Measurements from ENCODE around the gene FAM184A. TPM values are rescaled to one million over a fixed set of nuclear protein-coding genes. Genes with fewer than 3 reads are reported as not detected.

FAM184A gene
- total RNA-seq, 2 experiments from 2014 or later, result 3.7 to 6.0 TPM

DNA sequence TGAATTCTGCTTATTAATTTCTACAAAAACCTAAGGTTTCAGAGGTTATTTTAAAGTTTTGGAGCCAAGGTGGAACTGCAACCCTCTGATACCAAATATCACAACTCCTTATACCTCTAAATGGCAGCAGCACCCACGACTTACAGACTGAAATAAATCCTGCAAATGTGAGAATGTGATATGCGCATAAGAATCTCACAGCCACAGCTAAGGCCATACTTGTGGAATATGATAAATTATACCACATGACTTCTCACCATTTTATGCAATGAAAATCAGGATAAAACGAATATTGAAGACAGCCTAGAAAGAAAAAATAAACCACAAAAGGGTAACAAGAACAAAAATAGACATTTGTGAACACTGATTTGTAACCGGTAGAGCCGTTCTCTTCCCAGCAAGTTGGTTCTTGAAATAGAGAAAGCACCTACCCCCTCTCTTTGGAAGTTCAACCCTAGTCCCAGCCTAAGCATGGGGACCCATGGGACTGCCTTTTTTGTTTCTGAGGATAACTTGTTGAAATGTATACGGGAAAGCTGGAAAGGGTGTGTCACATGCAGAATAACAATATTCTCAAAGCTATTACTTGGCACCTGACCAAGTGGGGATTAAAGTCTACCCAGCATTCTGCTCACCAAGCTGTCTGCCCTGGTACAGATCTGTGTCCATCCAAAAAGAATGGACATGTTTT is 96.4 kb downstream of the FAM184A start:
- CTCF ChIA-PET, result no interaction called here
- peaks cover 8% of the 10 kb centered on the region for H3K36me3 Mint-ChIP-seq

DNA sequence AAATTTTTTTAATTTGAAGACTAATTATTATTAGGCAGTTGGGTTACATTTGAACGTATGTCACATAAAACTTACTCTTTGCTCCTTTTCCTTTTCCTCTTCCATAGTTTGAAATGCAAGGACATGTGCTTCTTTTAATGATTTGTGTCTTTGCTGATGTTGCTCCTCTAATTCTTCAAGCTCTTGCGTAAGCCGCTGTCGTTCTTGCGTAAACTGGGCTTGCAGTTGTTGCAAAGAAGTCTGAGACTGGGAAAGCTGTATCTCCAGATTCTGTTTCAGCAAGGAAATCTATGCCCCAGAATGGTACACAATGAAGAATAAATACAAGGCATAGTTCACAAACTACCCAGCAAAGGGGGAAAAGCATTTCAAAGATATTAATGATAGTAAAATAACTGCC is 98.4 kb downstream of the FAM184A start:
- no peak for DNase-seq
- H3K4me1 Mint-ChIP-seq, result peaks cover 7% of the 10 kb centered on the region
- ATAC-seq, result no peak
- H3K27me3 Mint-ChIP-seq, result no peaks in the 10 kb centered on the region
- no peaks in the 10 kb centered on the region for H3K9me3 Mint-ChIP-seq (ENCODE audit: low read depth)
- CTCF ChIA-PET, result no interaction called here
- H3K4me3 Mint-ChIP-seq, result no peak overlapping the region
- H3K27ac Mint-ChIP-seq, result no peak overlapping the region
- H3K36me3 Mint-ChIP-seq, result peaks cover 8% of the 10 kb centered on the region

More for the DNA sequence above, 96.4 kb downstream of the FAM184A start:
- no peak overlapping the region for H3K27ac Mint-ChIP-seq
- peaks cover 9% of the 10 kb centered on the region for H3K4me1 Mint-ChIP-seq
- H3K4me3 Mint-ChIP-seq, result no peak overlapping the region
- DNase-seq (no peak), ATAC-seq (no peak)
- no peaks in the 10 kb centered on the region for H3K27me3 Mint-ChIP-seq
- H3K9me3 Mint-ChIP-seq (ENCODE audit: low read depth), result no peaks in the 10 kb centered on the region

DNA sequence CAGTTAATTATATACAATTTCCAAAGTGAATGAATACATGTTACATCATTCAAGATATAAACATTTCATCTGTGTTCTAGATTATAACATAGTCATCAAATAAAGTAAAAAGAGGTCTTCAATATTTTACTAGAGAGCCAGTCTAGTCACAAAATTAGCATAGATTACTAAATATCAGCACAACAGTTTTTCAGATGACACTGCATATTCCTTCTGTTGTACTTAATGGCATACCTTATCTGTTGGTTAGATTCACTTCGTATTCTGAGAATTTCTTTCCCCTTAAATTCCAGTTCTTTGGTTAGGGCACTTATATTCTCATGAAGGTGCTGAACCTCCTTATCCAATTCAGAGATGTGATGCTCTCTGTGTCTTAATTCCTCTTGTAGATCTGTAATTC is 103.7 kb downstream of the FAM184A start:
- ATAC-seq (no peak), DNase-seq (no peak)
- CTCF ChIA-PET, result interaction anchor here (1.9 to 2.4 kb wide), 2 partner anchors 136 kb away, joined by 7 to 8 read pairs; no protein-coding TSS in a partner anchor
- peaks cover 7% of the 10 kb centered on the region for H3K36me3 Mint-ChIP-seq
- H3K4me3 Mint-ChIP-seq, result no peak overlapping the region
- no peaks in the 10 kb centered on the region for H3K27me3 Mint-ChIP-seq
- H3K4me1 Mint-ChIP-seq, result no peaks in the 10 kb centered on the region
- no peak overlapping the region for H3K27ac Mint-ChIP-seq
- H3K9me3 Mint-ChIP-seq (ENCODE audit: low read depth), result no peaks in the 10 kb centered on the region

DNA sequence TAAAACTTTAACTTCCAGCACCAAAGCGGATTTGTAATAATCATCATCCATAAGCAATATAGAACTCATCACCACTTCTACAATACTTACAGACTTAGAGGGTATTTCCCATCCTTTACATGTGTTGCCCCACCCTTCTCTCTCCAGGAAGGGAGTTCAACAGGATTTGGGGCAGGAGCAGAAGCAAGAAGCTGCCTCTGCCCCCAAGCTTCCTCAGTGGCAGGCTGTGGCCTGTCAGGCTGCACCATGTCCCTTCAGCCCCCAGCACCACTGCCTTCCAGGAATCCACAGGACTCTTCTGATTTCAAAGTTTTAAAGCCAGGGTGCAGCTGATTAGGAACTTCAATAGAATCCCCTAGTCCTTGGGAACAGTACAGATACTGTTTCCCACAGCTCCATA is 106.8 kb downstream of the FAM184A start:
- CTCF ChIA-PET, result interaction anchor here (0.6 to 1.6 kb wide), 6 partner anchors 8 to 139 kb away, joined by 3 to 4 read pairs (median 3); no protein-coding TSS in a partner anchor
- Mint-ChIP-seq H3K9me3 (ENCODE audit: low read depth) (no peaks in the 10 kb centered on the region), H3K4me1 (no peaks in the 10 kb centered on the region), H3K4me3 (no peak overlapping the region), H3K27me3 (no peaks in the 10 kb centered on the region), H3K36me3 (no peaks in the 10 kb centered on the region), H3K27ac (no peak overlapping the region)
- ATAC-seq, result no peak
- no peak for DNase-seq

DNA sequence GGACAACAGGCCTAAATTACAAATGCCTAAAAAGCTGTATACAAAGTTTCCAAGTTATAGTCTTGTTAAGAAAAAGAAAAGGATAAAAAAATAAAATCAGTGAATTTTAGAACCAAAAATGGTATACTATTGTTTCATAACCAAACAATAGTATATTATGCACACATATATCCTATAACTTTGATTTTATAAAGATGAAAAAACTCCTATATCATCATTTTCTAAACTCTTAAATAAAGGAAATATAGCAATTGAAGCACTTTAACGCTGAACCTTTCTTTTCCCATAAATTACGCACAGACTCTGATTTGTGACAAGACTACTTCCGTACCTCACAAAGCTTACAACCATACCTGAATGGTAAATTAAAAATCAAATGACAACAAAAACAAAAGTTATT is 107.6 kb downstream of the FAM184A start:
- CTCF ChIA-PET, result interaction anchor here (1.6 to 2.8 kb wide), 2 partner anchors 11 to 116 kb away, joined by 3 to 7 read pairs; no protein-coding TSS in a partner anchor
- no peak for ATAC-seq
- no peaks in the 10 kb centered on the region for H3K27me3 Mint-ChIP-seq

DNA sequence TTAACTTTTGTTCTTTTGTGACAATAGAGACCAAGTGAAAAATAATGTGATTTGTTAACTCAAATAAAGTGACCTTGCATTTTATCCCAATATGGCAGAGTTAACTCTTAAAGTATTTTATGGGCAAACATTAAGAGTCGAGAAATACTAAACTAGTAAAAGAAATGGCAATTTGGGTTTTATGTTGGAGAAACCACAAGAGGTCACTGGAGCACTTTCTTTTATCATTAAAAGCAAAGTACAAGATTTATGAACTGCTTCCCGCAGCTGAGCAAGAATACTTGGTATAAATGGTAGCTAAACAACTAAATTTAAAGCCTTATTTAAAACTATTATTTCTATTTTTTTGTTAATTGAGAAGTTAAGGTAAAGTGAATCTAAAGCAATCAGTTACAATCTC is 110.0 kb downstream of the FAM184A start:
- H3K4me1 Mint-ChIP-seq, result no peaks in the 10 kb centered on the region
- H3K4me3 Mint-ChIP-seq, result no peak overlapping the region
- no peak for ATAC-seq
- H3K36me3 Mint-ChIP-seq, result no peaks in the 10 kb centered on the region
- CTCF ChIA-PET, result interaction anchor here (0.9 to 2.8 kb wide), 3 partner anchors 9 to 142 kb away, joined by 3 to 10 read pairs (median 7); no protein-coding TSS in a partner anchor
- H3K27ac Mint-ChIP-seq, result no peak overlapping the region
- H3K9me3 Mint-ChIP-seq (ENCODE audit: low read depth), result no peaks in the 10 kb centered on the region
- no peaks in the 10 kb centered on the region for H3K27me3 Mint-ChIP-seq
- no peak for DNase-seq

More for the DNA sequence above, 107.6 kb downstream of the FAM184A start:
- Mint-ChIP-seq H3K4me1 (no peaks in the 10 kb centered on the region), H3K9me3 (ENCODE audit: low read depth) (no peaks in the 10 kb centered on the region), H3K4me3 (no peak overlapping the region), H3K27ac (no peak overlapping the region), H3K36me3 (no peaks in the 10 kb centered on the region)
- no peak for DNase-seq

DNA sequence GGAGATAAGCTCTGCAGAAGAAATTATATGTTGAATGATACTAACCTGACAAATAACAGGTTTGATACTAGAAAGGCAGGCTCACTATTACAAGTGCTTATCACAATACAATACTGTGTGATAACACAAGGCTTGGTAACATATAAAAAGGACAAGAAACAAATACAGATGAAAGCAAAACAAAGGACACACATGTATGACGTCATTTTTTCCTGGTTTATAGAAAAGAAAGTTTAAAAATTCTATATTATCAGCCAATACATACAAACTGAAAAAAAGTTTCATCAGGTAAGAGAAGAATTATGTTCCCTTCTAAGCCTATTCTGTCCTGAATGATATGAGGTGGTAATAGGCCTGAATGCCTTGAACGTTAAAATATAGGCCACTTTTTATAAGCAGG is 111.2 kb downstream of the FAM184A start:
- Mint-ChIP-seq H3K27ac (no peak overlapping the region), H3K4me1 (no peaks in the 10 kb centered on the region), H3K27me3 (no peaks in the 10 kb centered on the region), H3K36me3 (no peaks in the 10 kb centered on the region), H3K9me3 (ENCODE audit: low read depth) (no peaks in the 10 kb centered on the region), H3K4me3 (no peak overlapping the region)
- CTCF ChIA-PET, result interaction anchor here (0.9 to 2.2 kb wide), 2 partner anchors 8 to 143 kb away, joined by 3 to 10 read pairs; no protein-coding TSS in a partner anchor
- no peak for ATAC-seq
- no peak for DNase-seq

DNA sequence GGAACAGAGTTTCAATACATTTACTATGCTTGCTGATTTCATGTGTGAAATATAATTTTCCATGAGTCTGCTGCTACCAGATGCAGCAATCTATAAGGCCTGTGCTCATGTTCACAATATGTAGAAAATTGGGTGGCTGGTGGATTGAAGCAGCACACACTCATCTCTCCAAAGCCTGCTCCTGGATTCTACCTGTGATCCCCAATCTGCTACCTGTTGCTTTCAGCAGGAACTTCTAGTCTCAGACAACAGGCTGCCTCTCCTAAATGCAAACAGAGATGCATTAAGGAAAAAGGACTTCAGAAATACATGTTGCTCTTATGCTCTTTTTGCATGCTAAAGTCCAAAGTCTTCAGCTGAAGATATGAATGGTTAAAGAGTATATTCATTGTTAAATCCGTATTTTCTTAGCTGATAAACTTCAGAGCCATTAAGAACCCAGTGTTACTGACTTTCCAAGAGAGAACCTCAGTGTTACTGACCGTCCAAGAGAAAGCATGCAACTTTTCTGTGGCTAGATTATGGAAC is 112.6 kb downstream of the FAM184A start:
- Mint-ChIP-seq H3K4me3 (no peak overlapping the region), H3K9me3 (ENCODE audit: low read depth) (no peaks in the 10 kb centered on the region), H3K4me1 (no peaks in the 10 kb centered on the region), H3K27ac (no peak overlapping the region), H3K27me3 (no peaks in the 10 kb centered on the region), H3K36me3 (no peaks in the 10 kb centered on the region)
- DNase-seq (no peak), ATAC-seq (no peak)
- CTCF ChIA-PET, result interaction anchor here (4.8 kb wide), 1 partner anchor 145 kb away, joined by 34 read pairs; no protein-coding TSS in a partner anchor

DNA sequence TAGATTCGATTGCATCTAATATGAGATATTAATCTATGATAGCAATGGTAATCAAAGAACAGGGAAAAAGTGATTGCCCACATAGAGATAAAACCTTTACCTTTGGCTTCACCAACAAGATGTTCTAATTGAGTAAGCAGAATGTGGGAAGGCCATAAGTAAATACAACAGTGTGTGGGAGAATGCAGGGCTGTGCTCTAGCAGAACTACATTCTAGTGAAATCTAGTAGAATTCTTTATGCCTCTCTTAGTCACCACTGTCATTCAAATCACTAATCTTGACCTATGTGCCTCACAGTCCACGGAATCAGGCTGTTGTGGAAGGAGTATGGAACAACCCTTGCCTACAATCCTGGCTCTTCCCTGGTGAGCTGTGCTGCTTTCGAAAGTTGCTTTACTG is 113.1 kb downstream of the FAM184A start:
- no peak for DNase-seq
- Mint-ChIP-seq H3K27me3 (no peaks in the 10 kb centered on the region), H3K27ac (no peak overlapping the region), H3K4me3 (no peak overlapping the region), H3K9me3 (ENCODE audit: low read depth) (no peaks in the 10 kb centered on the region), H3K36me3 (no peaks in the 10 kb centered on the region), H3K4me1 (no peaks in the 10 kb centered on the region)
- ATAC-seq, result no peak
- CTCF ChIA-PET, result interaction anchor here (1.4 to 4.8 kb wide), 2 partner anchors 8 to 145 kb away, joined by 3 to 34 read pairs; no protein-coding TSS in a partner anchor

DNA sequence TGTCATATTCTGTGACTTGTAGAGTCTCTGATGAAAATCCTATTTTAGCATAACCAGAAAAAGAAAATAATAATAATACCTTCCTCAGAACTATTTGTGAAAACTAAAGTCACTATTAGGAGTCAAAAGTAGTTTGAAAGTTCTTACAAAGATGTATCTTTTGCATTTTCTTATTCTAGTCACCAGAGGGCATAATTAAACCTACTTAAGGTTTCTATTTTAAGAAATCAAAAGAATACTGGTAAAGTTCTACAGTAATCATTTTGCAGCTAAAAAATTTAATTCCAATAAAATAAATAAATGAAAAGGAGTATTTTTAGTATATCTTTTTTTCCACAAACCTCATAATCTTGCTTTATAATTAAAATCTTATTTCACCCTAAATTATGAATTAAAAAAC is 115.5 kb downstream of the FAM184A start:
- H3K27ac Mint-ChIP-seq, result no peak overlapping the region
- DNase-seq, result no peak
- CTCF ChIA-PET, result interaction anchor here (1.2 to 4.8 kb wide), 5 partner anchors 9 to 166 kb away, joined by 3 to 34 read pairs (median 4); no protein-coding TSS in a partner anchor
- H3K4me3 Mint-ChIP-seq, result no peak overlapping the region
- H3K4me1 Mint-ChIP-seq, result peaks cover 12% of the 10 kb centered on the region
- H3K27me3 Mint-ChIP-seq, result no peaks in the 10 kb centered on the region
- H3K9me3 Mint-ChIP-seq (ENCODE audit: low read depth), result no peaks in the 10 kb centered on the region
- no peaks in the 10 kb centered on the region for H3K36me3 Mint-ChIP-seq
- no peak for ATAC-seq

DNA sequence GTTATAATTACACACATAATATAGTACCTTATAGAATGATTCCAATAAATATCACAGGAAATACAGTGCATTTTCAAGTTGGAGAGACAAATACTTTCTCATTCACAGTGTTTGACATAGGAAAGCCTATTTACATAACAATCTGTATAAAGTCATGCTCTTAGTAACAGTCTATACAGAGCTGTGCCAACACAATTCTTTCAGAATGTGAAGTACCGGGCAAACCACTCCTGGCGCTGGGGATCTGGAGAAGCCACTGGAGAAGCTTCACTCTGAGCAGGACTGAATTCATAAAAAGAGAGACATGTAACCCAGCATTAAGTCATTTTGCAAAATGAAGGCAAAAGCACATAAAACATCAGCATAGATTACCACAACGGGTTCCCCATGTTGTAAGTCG is 118.6 kb downstream of the FAM184A start:
- CTCF ChIA-PET, result interaction anchor here (1.3 to 2.0 kb wide), 3 partner anchors 8 to 151 kb away, joined by 3 to 7 read pairs (median 5); no protein-coding TSS in a partner anchor
- Mint-ChIP-seq H3K4me3 (no peak overlapping the region), H3K4me1 (peaks cover 12% of the 10 kb centered on the region), H3K36me3 (no peaks in the 10 kb centered on the region), H3K27ac (no peak overlapping the region), H3K27me3 (no peaks in the 10 kb centered on the region), H3K9me3 (ENCODE audit: low read depth) (no peaks in the 10 kb centered on the region)
- DNase-seq, result no peak
- no peak for ATAC-seq

DNA sequence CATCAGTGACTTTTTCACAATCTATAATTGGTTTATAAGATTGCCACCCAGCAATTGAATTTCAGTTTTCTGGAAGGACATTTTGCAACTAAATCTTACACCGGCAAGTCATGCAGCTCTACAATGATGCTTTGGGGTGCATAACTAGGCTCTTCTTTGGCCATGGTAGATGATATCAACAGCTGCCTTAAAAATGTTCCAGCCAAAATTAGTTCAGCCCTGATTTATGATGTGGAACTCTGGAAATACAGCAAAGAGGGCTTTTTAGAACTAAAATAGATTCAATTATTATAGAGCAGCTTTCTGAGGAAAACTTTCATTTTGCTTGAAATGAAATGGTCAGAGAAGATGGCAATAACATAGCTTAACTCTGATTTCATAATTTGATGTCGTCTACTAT is 125.1 kb downstream of the FAM184A start:
- Mint-ChIP-seq H3K4me1 (peaks cover 4% of the 10 kb centered on the region), H3K4me3 (no peak overlapping the region), H3K27me3 (peaks cover 6% of the 10 kb centered on the region), H3K36me3 (no peaks in the 10 kb centered on the region), H3K9me3 (ENCODE audit: low read depth) (peaks cover 3% of the 10 kb centered on the region), H3K27ac (no peak overlapping the region)
- DNase-seq (no peak), ATAC-seq (no peak)
- CTCF ChIA-PET, result no interaction called here

DNA sequence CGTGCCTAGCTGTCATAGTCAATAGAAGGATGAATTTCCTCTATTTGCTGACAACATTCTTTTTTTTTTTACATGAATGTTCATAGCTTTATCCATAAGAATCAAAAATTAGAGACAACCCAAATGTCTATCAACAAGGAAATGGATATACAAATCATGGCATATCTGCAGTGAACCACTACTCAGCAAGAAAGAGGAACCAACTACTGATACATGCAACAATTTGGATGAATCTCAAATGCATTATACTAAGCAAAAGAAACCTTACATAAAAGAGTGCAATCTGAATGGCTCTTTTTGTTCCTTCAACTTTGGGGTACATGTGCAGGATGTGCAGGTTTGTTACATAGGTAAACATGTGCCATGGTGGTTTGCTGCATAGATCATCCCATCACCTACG is 125.8 kb downstream of the FAM184A start:
- ATAC-seq (no peak), DNase-seq (no peak)
- Mint-ChIP-seq H3K27me3 (peaks cover 6% of the 10 kb centered on the region), H3K9me3 (ENCODE audit: low read depth) (peaks cover 3% of the 10 kb centered on the region), H3K27ac (no peak overlapping the region), H3K36me3 (no peaks in the 10 kb centered on the region), H3K4me3 (no peak overlapping the region), H3K4me1 (no peaks in the 10 kb centered on the region)
- CTCF ChIA-PET, result no interaction called here

DNA sequence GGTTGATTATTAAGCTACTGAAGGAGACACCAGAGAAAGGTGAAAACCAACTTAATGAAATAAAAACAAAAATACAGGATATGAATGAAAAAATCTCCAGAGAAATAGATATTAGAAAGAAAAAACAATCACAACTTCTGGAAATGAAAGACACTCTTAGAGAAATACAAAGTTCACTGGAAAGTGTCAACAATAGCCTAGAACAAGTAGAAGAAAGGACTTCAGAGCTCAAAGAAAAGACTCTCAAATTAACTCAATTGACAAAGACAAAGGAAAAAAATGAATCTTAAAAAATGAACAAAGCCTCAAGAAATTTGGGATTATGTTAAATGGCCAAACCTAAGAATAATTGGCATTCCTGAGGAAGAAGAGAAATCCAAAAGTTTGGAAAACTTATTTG is 133.2 kb downstream of the FAM184A start:
- Mint-ChIP-seq H3K9me3 (ENCODE audit: low read depth) (peaks cover 32% of the 10 kb centered on the region), H3K4me1 (no peaks in the 10 kb centered on the region), H3K27me3 (peaks cover 30% of the 10 kb centered on the region), H3K27ac (no peak overlapping the region), H3K36me3 (peaks cover 18% of the 10 kb centered on the region), H3K4me3 (no peak overlapping the region)
- DNase-seq (no peak), ATAC-seq (no peak)
- CTCF ChIA-PET, result no interaction called here
